Karpas-422 (cell line): ENCODE measurements around the gene RCSD1. TPM values are rescaled to one million over a fixed set of nuclear protein-coding genes. Genes with fewer than 3 reads are reported as not detected.
A peak's percentile ranks its signal among the peaks of the same experiment; 100 is the strongest.

Experiments used
- DNase-seq: peaks from one replicate; pipeline ENCODE4 v3.0.0-alpha.2; 2015
- H2AFZ ChIP-seq: fragments of 200-600 bp; sonication (generic); 2 replicates; pipeline ENCODE4 v1.6.1; 2014; ENCODE audit warnings: antibody characterized with exemption, low read length, mixed read lengths
- H3K27ac ChIP-seq: fragments of 200-600 bp; sonication (generic); 2 replicates; pipeline ENCODE4 v1.5.1; 2014; ENCODE audit warnings: mild to moderate bottlenecking, low read length, moderate library complexity
- H3K27me3 ChIP-seq: fragments of 200-600 bp; sonication (generic); 2 replicates; pipeline ENCODE4 v1.6.1; 2014; ENCODE audit warnings: low read length, mixed read lengths
- H3K36me3 ChIP-seq: fragments of 200-600 bp; sonication (generic); 2 replicates; pipeline ENCODE4 v1.6.1; 2014; ENCODE audit warnings: low read length, mixed read lengths; ENCODE audit not compliant: insufficient read depth
- H3K4me1 ChIP-seq: fragments of 200-600 bp; sonication (generic); 2 replicates; pipeline ENCODE4 v1.6.1; 2014; ENCODE audit warnings: mild to moderate bottlenecking, low read length, mixed read lengths
- H3K4me2 ChIP-seq: fragments of 200-600 bp; sonication (generic); 2 replicates; pipeline ENCODE4 v1.6.1; 2014; ENCODE audit warnings: low read length, low read depth, mild to moderate bottlenecking; ENCODE audit not compliant: poor library complexity, severe bottlenecking
- H3K4me3 ChIP-seq: fragments of 200-600 bp; sonication (generic); 2 replicates; pipeline ENCODE4 v1.5.1; 2014; ENCODE audit warnings: mild to moderate bottlenecking, antibody characterized with exemption, low read length, mixed read lengths
- H3K79me2 ChIP-seq: fragments of 200-600 bp; sonication (generic); 2 replicates; pipeline ENCODE4 v1.6.1; 2014; ENCODE audit warnings: mild to moderate bottlenecking, low read length, mixed read lengths
- H3K9ac ChIP-seq: fragments of 200-600 bp; sonication (generic); 2 replicates; pipeline ENCODE4 v1.6.0; 2014; ENCODE audit warnings: low read length
- H3K9me2 ChIP-seq: fragments of 200-600 bp; sonication (generic), shearing (Covaris generic); replicated peaks from 2 replicates; pipeline ENCODE4 v1.6.0; 2014; ENCODE audit warnings: mild to moderate bottlenecking, low read length, moderate library complexity; ENCODE audit not compliant: insufficient read depth
- H3K9me3 ChIP-seq: fragments of 300-700, 200-600 bp; sonication (generic); 2 replicates; pipeline ENCODE4 v1.6.1; 2014; ENCODE audit warnings: low read length, mixed read lengths
- H4K20me1 ChIP-seq: fragments of 200-600 bp; sonication (generic); 2 replicates; pipeline ENCODE4 v1.6.1; 2014; ENCODE audit warnings: mild to moderate bottlenecking, antibody characterized with exemption, low read length, low read depth; ENCODE audit not compliant: insufficient read depth
- total RNA-seq: library from RNA; depleted of rRNA; stranded (reverse); fragments of >200 nt; shearing (Covaris generic); gene quantifications from 2 replicates; pipeline ENCODE4 v1.2.3, GENCODE V29; 2014; ENCODE audit warnings: low replicate concordance

Gene RCSD1
- total RNA-seq, 1 experiment from 2014 or later: 85.4 TPM

GRCh38 chr1:167593860-167594259 is 36.2 kb upstream of the RCSD1 start:
- no peaks in the 10 kb centered on the region for H4K20me1 ChIP-seq
- H3K4me2 ChIP-seq: no peak overlapping the region
- H3K27ac ChIP-seq: no peak overlapping the region
- no peak overlapping the region for H3K9ac ChIP-seq
- no peaks in the 10 kb centered on the region for H3K27me3 ChIP-seq
- DNase-seq: no peak
- H3K79me2 ChIP-seq: no peaks in the 10 kb centered on the region
- no peaks in the 10 kb centered on the region for H3K9me3 ChIP-seq
- no peak overlapping the region for H2AFZ ChIP-seq
- H3K9me2 ChIP-seq: no peaks in the 10 kb centered on the region
- no peaks in the 10 kb centered on the region for H3K36me3 ChIP-seq
- H3K4me3 ChIP-seq: no peak overlapping the region
- H3K4me1 ChIP-seq: peaks cover 13% of the 10 kb centered on the region

GRCh38 chr1:167594822-167595221 is 35.2 kb upstream of the RCSD1 start:
- Histone ChIP-seq H3K27me3 (no peaks in the 10 kb centered on the region), H3K9me2 (no peaks in the 10 kb centered on the region), H3K4me2 (no peak overlapping the region), H4K20me1 (no peaks in the 10 kb centered on the region), H3K4me1 (peaks cover 16% of the 10 kb centered on the region), H3K4me3 (no peak overlapping the region), H2AFZ (no peak overlapping the region), H3K79me2 (no peaks in the 10 kb centered on the region), H3K36me3 (no peaks in the 10 kb centered on the region), H3K9ac (no peak overlapping the region), H3K9me3 (no peaks in the 10 kb centered on the region), H3K27ac (no peak overlapping the region)
- no peak for DNase-seq

GRCh38 chr1:167599957-167600581 is 30.0 kb upstream of the RCSD1 start:
- Histone ChIP-seq H3K9ac (peak overlapping the region; percentile 34; the same call in 1 of the 2 replicates), H3K9me2 (no peaks in the 10 kb centered on the region), H3K27ac (peak overlapping the region; percentile 46), H3K79me2 (no peaks in the 10 kb centered on the region), H3K4me2 (peak overlapping the region; percentile 53), H3K36me3 (no peaks in the 10 kb centered on the region), H3K4me1 (peaks cover 41% of the 10 kb centered on the region), H3K9me3 (no peaks in the 10 kb centered on the region), H3K27me3 (no peaks in the 10 kb centered on the region), H3K4me3 (no peak overlapping the region), H2AFZ (no peak overlapping the region), H4K20me1 (no peaks in the 10 kb centered on the region)
- DNase-seq: peak; percentile 82

GRCh38 chr1:167601442-167602383 is 28.3 kb upstream of the RCSD1 start:
- H3K9me2 ChIP-seq: no peaks in the 10 kb centered on the region
- H3K27me3 ChIP-seq: no peaks in the 10 kb centered on the region
- H3K9me3 ChIP-seq: no peaks in the 10 kb centered on the region
- no peaks in the 10 kb centered on the region for H4K20me1 ChIP-seq
- peaks cover 41% of the 10 kb centered on the region for H3K4me1 ChIP-seq
- peak overlapping the region; percentile 55 for H3K9ac ChIP-seq
- peak overlapping the region; percentile 46 for H3K27ac ChIP-seq
- no peaks in the 10 kb centered on the region for H3K79me2 ChIP-seq
- no peak overlapping the region for H3K4me3 ChIP-seq
- H3K36me3 ChIP-seq: no peaks in the 10 kb centered on the region
- peak overlapping the region; percentile 58 for H3K4me2 ChIP-seq
- H2AFZ ChIP-seq: peak overlapping the region; percentile 90; the same call in 1 of the 2 replicates
- DNase-seq: peak; percentile 81

GRCh38 chr1:167602840-167603239 is 27.2 kb upstream of the RCSD1 start:
- peaks cover 3% of the 10 kb centered on the region; the same call in 1 of the 2 replicates for H3K9me3 ChIP-seq
- no peak overlapping the region for H3K4me3 ChIP-seq
- peaks cover 40% of the 10 kb centered on the region for H3K4me1 ChIP-seq
- H3K36me3 ChIP-seq: no peaks in the 10 kb centered on the region; the same call in 1 of the 2 replicates
- no peak overlapping the region for H3K4me2 ChIP-seq
- DNase-seq: no peak
- no peaks in the 10 kb centered on the region for H3K79me2 ChIP-seq
- no peaks in the 10 kb centered on the region for H4K20me1 ChIP-seq
- H2AFZ ChIP-seq: no peak overlapping the region
- no peaks in the 10 kb centered on the region; the same call in 1 of the 2 replicates for H3K27me3 ChIP-seq
- no peak overlapping the region for H3K27ac ChIP-seq
- H3K9me2 ChIP-seq: no peaks in the 10 kb centered on the region
- H3K9ac ChIP-seq: no peak overlapping the region

- Histone ChIP-seq H2AFZ (no peak overlapping the region), H3K4me1 (peaks cover 27% of the 10 kb centered on the region), H3K4me3 (no peak overlapping the region), H3K36me3 (no peaks in the 10 kb centered on the region; the same call in 1 of the 2 replicates), H3K4me2 (no peak overlapping the region), H3K9me3 (peaks cover 9% of the 10 kb centered on the region), H3K9ac (no peak overlapping the region), H3K9me2 (no peaks in the 10 kb centered on the region), H3K79me2 (no peaks in the 10 kb centered on the region), H4K20me1 (no peaks in the 10 kb centered on the region), H3K27me3 (no peaks in the 10 kb centered on the region; the same call in 1 of the 2 replicates), H3K27ac (no peak overlapping the region)
- no peak for DNase-seq
Measured at GRCh38 chr1:167605576-167605975, 24.5 kb upstream of the RCSD1 start.

GRCh38 chr1:167611983-167612382 is 18.0 kb upstream of the RCSD1 start:
- H3K4me1 ChIP-seq: peaks cover 34% of the 10 kb centered on the region

More at GRCh38 chr1:167611983-167612382, 18.0 kb upstream of the RCSD1 start:
- no peak overlapping the region for H2AFZ ChIP-seq
- H3K9me2 ChIP-seq: no peaks in the 10 kb centered on the region
- H3K4me3 ChIP-seq: no peak overlapping the region
- no peaks in the 10 kb centered on the region for H3K27me3 ChIP-seq
- DNase-seq: no peak
- no peak overlapping the region for H3K27ac ChIP-seq
- peaks cover 12% of the 10 kb centered on the region for H3K9me3 ChIP-seq
- H3K4me2 ChIP-seq: no peak overlapping the region
- H3K36me3 ChIP-seq: no peaks in the 10 kb centered on the region; the same call in 1 of the 2 replicates
- no peaks in the 10 kb centered on the region for H3K79me2 ChIP-seq
- H3K9ac ChIP-seq: no peak overlapping the region
- H4K20me1 ChIP-seq: no peaks in the 10 kb centered on the region
